ENCODE measurements around the gene NPAS3.

GRCh38 chr14:33463731-33464130, 525.1 kb downstream of the NPAS3 start:
- TF ChIP-seq EZH2 (IDR thresholded peaks at IDR 0.05) (no peak), JUND (IDR thresholded peaks at IDR 0.05) (no peak), EZH2phosphoT487 (IDR thresholded peaks at IDR 0.05; ENCODE audit: borderline replicate concordance) (no peak), EGR1 (IDR thresholded peaks at IDR 0.05; ENCODE audit: low read depth) (no peak), TCF7L2 (IDR thresholded peaks at IDR 0.05; ENCODE audit: borderline replicate concordance, extremely low read depth, insufficient read depth, insufficient read length) (no peak), POLR2A (IDR thresholded peaks at IDR 0.05; ENCODE audit: borderline replicate concordance, extremely low read depth, insufficient read depth, insufficient read length) (no peak)
- TF ChIP-seq, protein P1, sequence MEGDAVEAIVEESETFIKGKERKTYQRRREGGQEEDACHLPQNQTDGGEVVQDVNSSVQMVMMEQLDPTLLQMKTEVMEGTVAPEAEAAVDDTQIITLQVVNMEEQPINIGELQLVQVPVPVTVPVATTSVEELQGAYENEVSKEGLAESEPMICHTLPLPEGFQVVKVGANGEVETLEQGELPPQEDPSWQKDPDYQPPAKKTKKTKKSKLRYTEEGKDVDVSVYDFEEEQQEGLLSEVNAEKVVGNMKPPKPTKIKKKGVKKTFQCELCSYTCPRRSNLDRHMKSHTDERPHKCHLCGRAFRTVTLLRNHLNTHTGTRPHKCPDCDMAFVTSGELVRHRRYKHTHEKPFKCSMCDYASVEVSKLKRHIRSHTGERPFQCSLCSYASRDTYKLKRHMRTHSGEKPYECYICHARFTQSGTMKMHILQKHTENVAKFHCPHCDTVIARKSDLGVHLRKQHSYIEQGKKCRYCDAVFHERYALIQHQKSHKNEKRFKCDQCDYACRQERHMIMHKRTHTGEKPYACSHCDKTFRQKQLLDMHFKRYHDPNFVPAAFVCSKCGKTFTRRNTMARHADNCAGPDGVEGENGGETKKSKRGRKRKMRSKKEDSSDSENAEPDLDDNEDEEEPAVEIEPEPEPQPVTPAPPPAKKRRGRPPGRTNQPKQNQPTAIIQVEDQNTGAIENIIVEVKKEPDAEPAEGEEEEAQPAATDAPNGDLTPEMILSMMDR (IDR thresholded peaks at IDR 0.05 in 2 of 3, conservative IDR thresholded peaks at IDR 0.05 in 1 of 3; ENCODE audit: borderline replicate concordance in 1 of 3, insufficient read depth in 1 of 3, low read depth in 2 of 3, low read length in 2 of 3): no peak
